GM12891 (cell line): ENCODE results near the gene TPO.

Experiments
- POLR2AphosphoS5 ChIP-seq: IDR thresholded peaks from 2 replicates; pipeline ENCODE4 v1.6.1; 2011; ENCODE audit warnings: low read depth, low read length, control low read depth
- POU2F2 ChIP-seq: IDR thresholded peaks from 2 replicates; pipeline ENCODE4 v1.6.1; 2011; ENCODE audit warnings: low read depth, mild to moderate bottlenecking, control low read depth, low read length, moderate library complexity

DNA sequence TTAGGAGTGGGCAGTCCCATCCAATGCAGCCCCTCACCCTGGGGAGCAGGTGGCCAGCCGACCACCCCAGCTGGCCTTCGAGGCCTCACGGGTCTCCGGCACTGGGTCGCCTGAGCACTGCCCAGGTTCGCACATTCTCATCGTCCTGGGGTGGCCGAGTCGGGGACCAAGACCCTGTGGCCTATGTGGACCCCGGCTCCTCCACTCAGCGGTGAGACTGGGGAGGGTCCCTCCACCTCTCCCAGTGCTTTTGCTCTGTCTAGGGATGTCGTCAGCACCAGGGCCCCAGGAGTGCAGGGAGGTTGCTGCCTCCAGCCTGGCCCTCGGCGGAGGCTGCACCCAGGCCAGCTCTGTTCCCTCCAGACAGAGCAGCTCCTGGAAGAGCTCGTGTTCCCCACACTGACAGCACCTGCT, 89.6 kb downstream of the TPO start:
- TF ChIP-seq POU2F2: no peak
- no peak for TF ChIP-seq POLR2AphosphoS5
